Measurements from ENCODE around the gene UTP3. TPM values are rescaled to one million over a fixed set of nuclear protein-coding genes. Genes with fewer than 3 reads are reported as not detected.

The UTP3 gene
- total and polyA plus RNA-seq, 4 donors, result 20.1 to 32.0 (median 28.2) TPM

DNA sequence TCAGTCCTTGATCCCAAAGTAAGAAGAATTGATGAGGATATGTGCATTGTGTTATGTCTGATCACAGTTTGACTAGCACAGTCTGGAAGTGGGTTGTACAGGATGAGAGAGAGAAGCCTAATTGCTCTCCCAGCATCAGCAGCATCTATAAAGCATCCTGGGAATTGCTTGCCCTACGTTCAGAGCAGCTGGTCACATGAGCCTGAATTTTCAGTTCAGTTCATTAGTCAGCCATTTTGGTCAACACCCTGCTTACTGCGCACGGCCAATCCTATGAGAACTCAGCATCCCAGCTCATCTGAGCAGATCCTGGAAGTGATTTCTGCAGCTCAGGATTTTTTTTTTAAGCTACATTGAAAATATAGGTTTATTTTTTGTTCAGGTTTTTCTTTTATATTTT lies 33.4 kb downstream of the UTP3 start, which contains the start of gene RUFY3:
TSS of gene RUFY3 (plus strand) at position 218 of the 400 bp plus-strand sequence. CDS start 610 bp downstream, outside the sequence.
- no peaks in the 10 kb centered on the region for H3K36me3 ChIP-seq (ENCODE audit: control insufficient read depth in 4 of 4, insufficient read depth in 4 of 4, low read length in 4 of 4)
- H3K4me3 ChIP-seq, result no peak within 1 kb of the TSS
- 57 to 71% methylated on average over 3 of the region's 3 CpGs for WGBS, 2 donors
- H3K27me3 ChIP-seq (ENCODE audit: control insufficient read depth in 3 of 3, insufficient read depth in 3 of 3, low read length in 2 of 3), result no peaks in the 10 kb centered on the region
- H3K4me1 ChIP-seq (ENCODE audit: control insufficient read depth in 5 of 5, insufficient read depth in 5 of 5, low read length in 5 of 5), result peaks cover 0 to 22% (median 4%) of the 10 kb centered on the region in 5 donors
- DNase-seq (peak; percentile 57 to 84 (median 73)), ATAC-seq (ENCODE audit: insufficient read depth, low FRiP score) (peak; percentile 60)
- peak within 1 kb of the TSS in 1 of 2 donors; percentile 65 for H3K27ac ChIP-seq (ENCODE audit: low read depth in 1 of 2, low read length in 1 of 2)
- H3K9ac ChIP-seq (ENCODE audit: insufficient read depth in 1 of 2, low read length in 2 of 2), result peak within 1 kb of the TSS; percentile 9 to 74
- no peaks in the 10 kb centered on the region for H3K9me3 ChIP-seq (ENCODE audit: control insufficient read depth in 4 of 4, insufficient read depth in 3 of 4, low read length in 3 of 4)
- TF ChIP-seq, protein P1, sequence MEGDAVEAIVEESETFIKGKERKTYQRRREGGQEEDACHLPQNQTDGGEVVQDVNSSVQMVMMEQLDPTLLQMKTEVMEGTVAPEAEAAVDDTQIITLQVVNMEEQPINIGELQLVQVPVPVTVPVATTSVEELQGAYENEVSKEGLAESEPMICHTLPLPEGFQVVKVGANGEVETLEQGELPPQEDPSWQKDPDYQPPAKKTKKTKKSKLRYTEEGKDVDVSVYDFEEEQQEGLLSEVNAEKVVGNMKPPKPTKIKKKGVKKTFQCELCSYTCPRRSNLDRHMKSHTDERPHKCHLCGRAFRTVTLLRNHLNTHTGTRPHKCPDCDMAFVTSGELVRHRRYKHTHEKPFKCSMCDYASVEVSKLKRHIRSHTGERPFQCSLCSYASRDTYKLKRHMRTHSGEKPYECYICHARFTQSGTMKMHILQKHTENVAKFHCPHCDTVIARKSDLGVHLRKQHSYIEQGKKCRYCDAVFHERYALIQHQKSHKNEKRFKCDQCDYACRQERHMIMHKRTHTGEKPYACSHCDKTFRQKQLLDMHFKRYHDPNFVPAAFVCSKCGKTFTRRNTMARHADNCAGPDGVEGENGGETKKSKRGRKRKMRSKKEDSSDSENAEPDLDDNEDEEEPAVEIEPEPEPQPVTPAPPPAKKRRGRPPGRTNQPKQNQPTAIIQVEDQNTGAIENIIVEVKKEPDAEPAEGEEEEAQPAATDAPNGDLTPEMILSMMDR (IDR thresholded peaks at IDR 0.05; ENCODE audit: control extremely low read depth, extremely low read depth), result no peak

DNA sequence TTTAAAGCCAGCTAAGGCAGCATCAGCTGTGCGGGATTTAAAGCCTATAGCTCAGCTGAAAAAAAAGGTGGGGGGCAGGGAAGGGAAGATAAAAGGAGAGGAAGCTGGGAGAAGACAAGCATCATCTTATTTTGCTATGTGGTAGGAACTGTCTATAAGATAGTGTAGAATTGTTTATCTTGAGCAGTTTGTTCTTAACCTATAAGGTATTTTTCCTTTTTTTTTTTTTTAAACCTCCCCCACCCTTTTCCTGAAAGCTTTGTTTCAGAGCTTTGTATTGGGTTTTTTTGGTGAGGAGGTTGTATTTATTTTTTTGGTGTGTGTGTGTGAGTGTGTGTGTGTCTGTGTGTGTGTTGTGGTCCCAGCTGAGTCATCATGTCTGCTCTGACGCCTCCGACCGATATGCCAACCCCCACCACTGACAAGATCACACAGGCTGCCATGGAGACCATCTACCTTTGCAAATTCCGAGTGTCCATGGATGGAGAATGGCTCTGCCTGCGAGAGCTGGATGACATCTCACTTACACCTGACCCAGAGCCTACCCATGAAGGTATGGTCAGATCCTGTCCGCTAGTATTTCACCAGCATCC lies 34.0 kb downstream of the UTP3 start:
- Histone ChIP-seq H3K9ac (ENCODE audit: insufficient read depth in 1 of 2, low read length in 2 of 2) (peak overlapping the region; percentile 9 to 74), H3K36me3 (ENCODE audit: control insufficient read depth in 4 of 4, insufficient read depth in 4 of 4, low read length in 4 of 4) (no peaks in the 10 kb centered on the region), H3K9me3 (ENCODE audit: control insufficient read depth in 4 of 4, insufficient read depth in 3 of 4, low read length in 3 of 4) (no peaks in the 10 kb centered on the region), H3K4me1 (ENCODE audit: control insufficient read depth in 5 of 5, insufficient read depth in 5 of 5, low read length in 5 of 5) (peaks cover 0 to 22% (median 4%) of the 10 kb centered on the region in 5 donors), H3K4me3 (no peak overlapping the region), H3K27me3 (ENCODE audit: control insufficient read depth in 3 of 3, insufficient read depth in 3 of 3, low read length in 2 of 3) (no peaks in the 10 kb centered on the region), H3K27ac (ENCODE audit: low read depth in 1 of 2, low read length in 1 of 2) (peak overlapping the region in 1 of 2 donors; percentile 65)
- peak in 1 of 3 donors; percentile 33 for DNase-seq
- WGBS, 2 donors, result 75 to 83% methylated on average over 7 of the region's 7 CpGs
- TF ChIP-seq, protein P1 (IDR thresholded peaks at IDR 0.05; ENCODE audit: control extremely low read depth, extremely low read depth), result no peak
- ATAC-seq (ENCODE audit: insufficient read depth, low FRiP score), result no peak

DNA sequence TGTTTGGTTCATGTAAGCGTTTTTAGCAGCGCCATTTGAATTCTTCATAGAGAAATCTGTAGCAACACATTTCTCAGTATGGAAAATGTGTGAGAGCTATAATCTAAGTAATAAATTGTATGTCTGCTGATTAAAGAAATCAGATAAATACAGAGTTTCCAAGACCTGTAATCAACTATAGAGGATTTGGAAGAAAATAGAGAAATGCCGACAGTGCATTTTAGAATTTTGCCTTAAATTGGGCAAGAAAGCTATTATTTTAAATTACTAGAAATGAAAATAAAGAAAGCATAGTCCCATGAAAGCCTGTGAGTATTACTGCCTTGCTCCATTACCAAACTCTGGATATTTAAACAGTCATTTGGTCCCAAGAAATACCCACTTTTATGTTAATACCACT lies 36.1 kb downstream of the UTP3 start:
- Histone ChIP-seq H3K27me3 (ENCODE audit: control insufficient read depth in 3 of 3, insufficient read depth in 3 of 3, low read length in 2 of 3) (no peaks in the 10 kb centered on the region), H3K9ac (ENCODE audit: insufficient read depth in 1 of 2, low read length in 2 of 2) (no peak overlapping the region), H3K9me3 (ENCODE audit: control insufficient read depth in 4 of 4, insufficient read depth in 3 of 4, low read length in 3 of 4) (no peaks in the 10 kb centered on the region), H3K4me3 (no peak overlapping the region), H3K27ac (ENCODE audit: low read depth in 1 of 2, low read length in 1 of 2) (no peak overlapping the region), H3K36me3 (ENCODE audit: control insufficient read depth in 4 of 4, insufficient read depth in 4 of 4, low read length in 4 of 4) (peaks cover 0 to 3% (median 0%) of the 10 kb centered on the region in 4 donors), H3K4me1 (ENCODE audit: control insufficient read depth in 5 of 5, insufficient read depth in 5 of 5, low read length in 5 of 5) (peaks cover 0 to 24% (median 4%) of the 10 kb centered on the region in 5 donors)
- DNase-seq (no peak), ATAC-seq (ENCODE audit: insufficient read depth, low FRiP score) (no peak)
- 94 to 99% methylated on average over 3 of the region's 3 CpGs for WGBS, 2 donors
- TF ChIP-seq, protein P1 (IDR thresholded peaks at IDR 0.05; ENCODE audit: control extremely low read depth, extremely low read depth), result no peak

All from lung (tissue), 12 donors.